Umbilical cord (tissue), 2 donors: Measurements from ENCODE around the gene CFAP300. TPM values are rescaled to one million over a fixed set of nuclear protein-coding genes. Genes with fewer than 3 reads are reported as not detected.

Experiments
- DNase-seq: peaks from one replicate; pipeline ENCODE4 v3.0.0-alpha.2; 2015; ENCODE audit warnings: low spot score
- total RNA-seq: library from RNA; depleted of rRNA; stranded (reverse); fragments of >200 nt; gene quantifications from one replicate; pipeline ENCODE4 v1.2.3, GENCODE V29; 2014; ENCODE audit warnings: low replicate concordance; ENCODE audit not compliant: insufficient read depth

CFAP300 gene
- total RNA-seq, 1 donor from 2014 or later = 21.7 TPM

GRCh38 chr11:102120437-102120973, 73.3 kb downstream of the CFAP300 start:
- no peak for DNase-seq

GRCh38 chr11:102121329-102121728, 74.1 kb downstream of the CFAP300 start:
- no peak for DNase-seq

Other genes with a start within 250 kb of the CFAP300 start
- gene CEP126, start 132.4 kb upstream of the CFAP300 start, total RNA-seq = 6.5 TPM
- 1.9 TPM for gene ANGPTL5, start 130.9 kb upstream of the CFAP300 start, total RNA-seq
- gene YAP1, start 63.0 kb downstream of the CFAP300 start, total RNA-seq = 306 TPM